Kidney (tissue), 14 donors: ENCODE results near the gene LSM14B. TPM values are rescaled to one million over a fixed set of nuclear protein-coding genes. Genes with fewer than 3 reads are reported as not detected.

Experiments used
- DNase-seq, 5 donors: peaks; one replicate each; pipeline ENCODE4 v3.0.0-alpha.2; 2013 to 2020
- FAIRE-seq: peaks from 2 replicates; lab custom pipeline; 2012; peaks lifted over from hg19 to GRCh38; lab: Jason Lieb, UNC
- H3K27ac ChIP-seq, 2 donors: one replicate each; pipeline ENCODE4 v1.7.0; 2013; ENCODE audit warnings: low read depth in 2 of 2, low read length in 2 of 2, inconsistent platforms in 1 of 2
- H3K27me3 ChIP-seq: one replicate; pipeline ENCODE4 v1.7.1; 2013; ENCODE audit warnings: low read length, inconsistent platforms; ENCODE audit not compliant: control insufficient read depth, insufficient read depth
- H3K36me3 ChIP-seq, 3 donors: one replicate each; pipeline versions ENCODE4 v1.7.0 to v1.7.1; 2013; ENCODE audit warnings: low read length in 3 of 3, control low read depth in 1 of 3, inconsistent platforms in 1 of 3; ENCODE audit not compliant: insufficient read depth in 3 of 3, control insufficient read depth in 2 of 3
- H3K4me1 ChIP-seq, 3 donors: one replicate each; pipeline versions ENCODE4 v1.7.0 to v1.7.1; 2013; ENCODE audit warnings: low read length in 3 of 3, inconsistent platforms in 1 of 3, low read depth in 1 of 3; ENCODE audit not compliant: control insufficient read depth in 2 of 3, insufficient read depth in 2 of 3
- H3K4me3 ChIP-seq, 3 donors: one replicate each; pipeline versions ENCODE4 v1.7.0 to v1.8.1; 2013; ENCODE audit warnings: low read length in 3 of 3, control low read depth in 1 of 3, inconsistent platforms in 1 of 3
- H3K9ac ChIP-seq, 3 donors: one replicate each; pipeline versions ENCODE4 v1.7.0 to v1.7.1; 2013; ENCODE audit warnings: low read length in 3 of 3, control low read depth in 1 of 3, inconsistent platforms in 1 of 3
- H3K9me3 ChIP-seq, 3 donors: one replicate each; pipeline versions ENCODE4 v1.7.0 to v1.7.1; 2013; ENCODE audit warnings: low read length in 3 of 3, control low read depth in 1 of 3, inconsistent platforms in 1 of 3; ENCODE audit not compliant: control insufficient read depth in 2 of 3, insufficient read depth in 1 of 3
- intact Hi-C: fragments of 100-400 bp; cut with DNase I; formaldehyde crosslinking; loops from one replicate; pipeline ENCODE4 v1.11.1; 2022
- polyA plus RNA-seq: library from polyadenylated mRNA; stranded (reverse); fragments of 350-450 nt; fragmentation: Illumina TruSeq; extraction: RNeasy Lipid Tissue Mini Kit (QIAGEN cat#74804); gene quantifications from one replicate; pipeline ENCODE4 v1.2.3, GENCODE V29; 2014; ENCODE audit warnings: low read depth, low replicate concordance; ENCODE audit not compliant: insufficient read depth
- total RNA-seq: library from RNA; stranded (reverse); fragmentation: NEBNext Ultra II Directional; extraction: Animal tissue kit (Norgen Biotek cat#: 25700); gene quantifications from one replicate; pipeline ENCODE4 v1.2.1, GENCODE V29; 2021
- TF ChIP-seq, protein P1 (sequence below): IDR thresholded peaks from 3 replicates; pipeline ENCODE4 v1.5.1; 2012; ENCODE audit warnings: mild to moderate bottlenecking, moderate library complexity, borderline replicate concordance; ENCODE audit not compliant: insufficient read depth; ENCODE audit errors: extremely low read depth
- donor health status: control.
- donor health status: control.
- donor health status: control.
- donor health status: control.
- donor health status: control.
- donor health status: DM: yes; HTN: yes; CAD: no.
- donor health status: Normal renal cell carcinoma (clear cell type).

LSM14B gene
- total and polyA plus RNA-seq, 2 donors from 2014 or later: 18.0 to 31.6 TPM

DNA sequence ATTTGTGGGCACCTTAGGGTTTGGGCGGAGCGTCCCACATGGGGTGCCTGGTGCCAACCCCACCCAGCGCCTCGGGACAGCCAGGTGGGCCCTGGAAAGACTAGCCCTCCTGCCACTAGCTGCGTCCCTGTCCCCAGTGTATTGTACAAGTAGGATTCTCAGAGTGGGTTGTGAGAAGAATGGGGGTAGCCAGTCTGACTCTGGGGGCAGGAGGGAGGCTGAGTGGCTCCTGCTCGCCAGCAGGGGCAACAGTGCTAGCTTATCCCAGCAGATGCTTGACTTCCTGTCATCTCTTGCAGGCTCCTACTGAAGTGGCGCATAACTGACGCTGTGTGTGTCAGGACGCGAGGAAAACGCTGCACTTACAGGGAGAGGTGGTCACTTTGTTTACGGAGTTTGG is 11.6 kb downstream of the LSM14B start:
- Histone ChIP-seq H3K9me3 (no peaks in the 10 kb centered on the region), H3K27me3 (no peaks in the 10 kb centered on the region), H3K9ac (no peak overlapping the region), H3K27ac (no peak overlapping the region), H3K4me3 (no peak overlapping the region), H3K4me1 (peaks cover 0 to 3% (median 2%) of the 10 kb centered on the region in 3 donors), H3K36me3 (peaks cover 12 to 70% (median 52%) of the 10 kb centered on the region in 3 donors)
- TF ChIP-seq, protein P1, sequence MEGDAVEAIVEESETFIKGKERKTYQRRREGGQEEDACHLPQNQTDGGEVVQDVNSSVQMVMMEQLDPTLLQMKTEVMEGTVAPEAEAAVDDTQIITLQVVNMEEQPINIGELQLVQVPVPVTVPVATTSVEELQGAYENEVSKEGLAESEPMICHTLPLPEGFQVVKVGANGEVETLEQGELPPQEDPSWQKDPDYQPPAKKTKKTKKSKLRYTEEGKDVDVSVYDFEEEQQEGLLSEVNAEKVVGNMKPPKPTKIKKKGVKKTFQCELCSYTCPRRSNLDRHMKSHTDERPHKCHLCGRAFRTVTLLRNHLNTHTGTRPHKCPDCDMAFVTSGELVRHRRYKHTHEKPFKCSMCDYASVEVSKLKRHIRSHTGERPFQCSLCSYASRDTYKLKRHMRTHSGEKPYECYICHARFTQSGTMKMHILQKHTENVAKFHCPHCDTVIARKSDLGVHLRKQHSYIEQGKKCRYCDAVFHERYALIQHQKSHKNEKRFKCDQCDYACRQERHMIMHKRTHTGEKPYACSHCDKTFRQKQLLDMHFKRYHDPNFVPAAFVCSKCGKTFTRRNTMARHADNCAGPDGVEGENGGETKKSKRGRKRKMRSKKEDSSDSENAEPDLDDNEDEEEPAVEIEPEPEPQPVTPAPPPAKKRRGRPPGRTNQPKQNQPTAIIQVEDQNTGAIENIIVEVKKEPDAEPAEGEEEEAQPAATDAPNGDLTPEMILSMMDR: no peak
- intact Hi-C loops: loop anchor here (10.0 kb wide), 2 partner anchors 69 to 119 kb away; partner anchors contain the start of gene TAF4
- DNase-seq (no peak), FAIRE-seq (no peak)

DNA sequence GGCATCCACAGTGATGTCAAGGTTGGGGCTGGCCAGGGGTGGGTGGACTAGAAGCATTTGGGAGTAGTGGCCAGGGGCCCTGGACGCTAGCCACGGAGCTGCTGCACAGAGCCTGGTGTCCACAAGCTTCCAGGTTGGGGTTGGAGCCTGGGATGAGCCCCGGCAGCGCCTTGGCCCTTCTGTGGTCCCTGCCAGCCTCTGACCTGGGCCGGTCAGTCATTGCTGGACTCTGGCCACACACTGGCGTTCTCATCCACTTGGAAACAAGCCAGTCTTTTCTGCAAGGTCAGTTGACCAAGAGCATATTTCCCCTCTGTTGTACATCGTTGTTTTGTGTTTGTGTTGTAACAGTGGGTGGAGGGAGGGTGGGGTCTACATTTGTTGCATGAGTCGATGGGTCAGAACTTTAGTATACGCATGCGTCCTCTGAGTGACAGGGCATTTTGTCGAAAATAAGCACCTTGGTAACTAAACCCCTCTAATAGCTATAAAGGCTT is 12.5 kb downstream of the LSM14B start:
- Histone ChIP-seq H3K27ac (no peak overlapping the region), H3K9me3 (no peaks in the 10 kb centered on the region), H3K27me3 (no peaks in the 10 kb centered on the region), H3K4me1 (peaks cover 0 to 3% (median 2%) of the 10 kb centered on the region in 3 donors), H3K4me3 (no peak overlapping the region), H3K9ac (no peak overlapping the region), H3K36me3 (peaks cover 19 to 70% (median 60%) of the 10 kb centered on the region in 3 donors)
- FAIRE-seq: no peak
- TF ChIP-seq, protein P1: no peak
- intact Hi-C loops: loop anchor here (10.0 kb wide), 2 partner anchors 70 to 120 kb away; partner anchors contain the start of gene TAF4
- DNase-seq: peak in 1 of 5 donors; percentile 69

DNA sequence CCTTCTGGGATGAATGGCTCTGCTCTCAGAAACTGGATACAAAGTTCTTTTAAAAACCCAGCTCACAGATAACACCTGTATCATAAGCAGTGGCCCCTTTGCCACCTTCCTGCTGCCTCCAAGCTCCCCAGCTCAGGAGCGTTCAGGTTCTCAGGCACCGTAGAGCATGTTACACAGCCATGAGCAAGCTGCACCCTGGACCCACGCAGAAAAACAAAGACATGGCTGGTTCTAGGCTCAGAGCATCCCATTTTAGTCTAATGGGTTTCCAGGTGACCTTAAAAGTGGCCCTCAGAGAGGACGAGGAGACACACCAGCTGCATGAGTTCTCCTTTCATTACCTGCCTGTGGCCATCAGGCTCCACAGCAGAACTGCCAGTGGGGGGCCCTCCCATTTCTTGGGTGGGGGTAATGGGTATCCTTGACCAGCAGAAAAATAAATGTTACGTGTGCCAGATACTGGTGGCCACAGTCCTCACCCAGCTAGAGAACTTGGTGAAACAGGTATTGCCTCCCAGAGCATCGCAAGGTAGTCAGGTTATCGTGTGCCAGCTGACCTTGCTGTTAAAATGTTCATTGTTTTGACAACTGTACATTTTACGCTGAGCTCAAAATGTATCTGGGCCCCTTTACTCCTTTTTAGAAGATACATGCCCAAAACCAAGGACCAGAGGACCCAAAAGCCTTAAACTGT is 13.4 kb downstream of the LSM14B start:
- no peaks in the 10 kb centered on the region for H3K27me3 ChIP-seq
- DNase-seq: no peak
- intact Hi-C loops: loop anchor here (10.0 kb wide), 2 partner anchors 71 to 121 kb away; partner anchors contain the start of gene TAF4
- no peak overlapping the region for H3K27ac ChIP-seq
- H3K4me1 ChIP-seq: peaks cover 0 to 4% (median 0%) of the 10 kb centered on the region in 3 donors
- peaks cover 17 to 69% (median 63%) of the 10 kb centered on the region in 3 donors for H3K36me3 ChIP-seq
- TF ChIP-seq, protein P1: no peak
- H3K9me3 ChIP-seq: no peaks in the 10 kb centered on the region
- H3K9ac ChIP-seq: no peak overlapping the region
- no peak for FAIRE-seq
- no peak overlapping the region for H3K4me3 ChIP-seq
